ENCODE measurements around the gene PTGFRN. TPM values are rescaled to one million over a fixed set of nuclear protein-coding genes. Genes with fewer than 3 reads are reported as not detected.

Gene PTGFRN
- total and polyA plus RNA-seq, 2 of the 13 experiments (the other 11 are each of a cell fraction or from before 2014, with no cell fraction given), result 3.3 to 11.3 TPM

DNA sequence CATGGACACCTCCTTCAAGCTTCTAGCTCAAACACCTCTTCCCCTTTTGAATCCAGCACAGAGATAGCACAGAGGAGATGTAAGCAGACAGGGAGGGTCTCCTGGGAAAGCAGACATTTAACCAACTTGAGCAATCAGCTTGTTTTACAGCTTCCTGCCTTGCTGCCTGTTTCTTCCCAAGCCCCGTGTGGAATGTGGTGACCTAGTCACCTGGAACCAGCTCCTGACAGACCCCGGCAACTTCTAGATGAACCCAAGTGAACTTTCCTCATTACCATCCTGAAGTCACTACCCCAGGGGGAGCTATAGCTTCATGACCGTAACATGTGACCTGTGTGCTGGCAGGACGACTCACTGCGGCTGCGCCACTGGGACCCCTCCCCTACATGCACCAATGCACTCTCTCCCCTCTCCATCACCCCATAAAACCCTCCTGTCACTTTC lies 126.3 kb downstream of the PTGFRN start:
- intact Hi-C loops (cut with micrococcal nuclease; ENCODE audit: unreplicated experiment), result no loop called here
- no peak overlapping the region for H3K27ac ChIP-seq (ENCODE audit: extremely low read length, insufficient read depth, low read length)
- H3K36me3 ChIP-seq (replicated peaks in 1 of 2; ENCODE audit: control insufficient read depth in 1 of 2, insufficient read depth in 2 of 2, low read length in 2 of 2), result no peaks in the 10 kb centered on the region
- H3K27me3 ChIP-seq (ENCODE audit: control insufficient read depth in 1 of 2, insufficient read depth in 2 of 2, low read length in 2 of 2), result no peaks in the 10 kb centered on the region
- DNase-seq (ENCODE audit: low spot score), result no peak
- ChIA-PET CTCF (ENCODE audit: low intra/inter-chr PET ratio, low total read pairs) (no interaction called here), POLR2A (no interaction called here)
- H3K9me3 ChIP-seq (ENCODE audit: low read length), result no peaks in the 10 kb centered on the region
- no peak overlapping the region for H2AFZ ChIP-seq (ENCODE audit: low read length)
- no peak overlapping the region for H3K9ac ChIP-seq (ENCODE audit: insufficient read depth, low read depth, low read length)
- WGBS (ENCODE audit: low lambda C conversion rate), result 69% methylated on average over 4 of the region's 6 CpGs
- no peak overlapping the region for H3K4me2 ChIP-seq (ENCODE audit: low read depth, low read length)
- H3K4me3 ChIP-seq (replicated peaks in 1 of 3; ENCODE audit: insufficient read depth in 1 of 3, low read depth in 2 of 3, low read length in 3 of 3), result no peak overlapping the region
- TF ChIP-seq IKZF4 (CRISPR knock-in tag; IDR thresholded peaks at IDR 0.05; ENCODE audit: borderline replicate concordance, low read depth, not compliant biosample characterization) (no peak), IRF2 (CRISPR knock-in tag; IDR thresholded peaks at IDR 0.05) (no peak), SATB2 (CRISPR knock-in tag; IDR thresholded peaks at IDR 0.05) (no peak), ZNF232 (CRISPR knock-in tag; IDR thresholded peaks at IDR 0.05; ENCODE audit: borderline replicate concordance) (no peak), ZNF724P (CRISPR knock-in tag; IDR thresholded peaks at IDR 0.05; ENCODE audit: borderline replicate concordance) (no peak), HDAC1 (CRISPR knock-in tag; IDR thresholded peaks at IDR 0.05) (no peak), KDM5B (CRISPR knock-in tag; IDR thresholded peaks at IDR 0.05; ENCODE audit: borderline replicate concordance) (no peak), KLF13 (CRISPR knock-in tag; IDR thresholded peaks at IDR 0.05) (no peak), GTF3A (CRISPR knock-in tag; conservative IDR thresholded peaks at IDR 0.05) (no peak), ONECUT2 (CRISPR knock-in tag; IDR thresholded peaks at IDR 0.05) (no peak), PAWR (CRISPR knock-in tag; IDR thresholded peaks at IDR 0.05; ENCODE audit: borderline replicate concordance) (no peak), MTF2 (CRISPR knock-in tag; IDR thresholded peaks at IDR 0.05; ENCODE audit: borderline replicate concordance) (no peak)
- H3K79me2 ChIP-seq (ENCODE audit: insufficient read depth, low read length), result no peaks in the 10 kb centered on the region
- no peak for ATAC-seq
- BruUV-seq (replicated peaks), result no TSS peak
- H3K4me1 ChIP-seq (ENCODE audit: insufficient read depth, low read length), result no peaks in the 10 kb centered on the region
- no peaks in the 10 kb centered on the region for H4K20me1 ChIP-seq (ENCODE audit: insufficient read depth, low read length)
- in situ Hi-C loops (cut with HindIII; ENCODE audit: extremely low pct_ligation_motif_present, low pct_unique_long_range_greater_than_20kb), result no loop called here
- FAIRE-seq, result no peak

All from HepG2 (cell line).